GM18526 (cell line): Measurements from ENCODE around the gene FBN3.

Experiments
- POLR2A ChIP-seq: IDR thresholded peaks from 3 replicates; pipeline ENCODE4 v1.6.1; 2011; ENCODE audit not compliant: insufficient read length; ENCODE audit errors: extremely low read depth

The FBN3 gene

GRCh38 chr19:8065875-8066261, 83.5 kb downstream of the FBN3 start:
- TF ChIP-seq POLR2A: no peak

GRCh38 chr19:8064911-8065874, 84.2 kb downstream of the FBN3 start:
- no peak for TF ChIP-seq POLR2A

- TF ChIP-seq POLR2A: no peak
Measured at GRCh38 chr19:8057545-8058270, 91.7 kb downstream of the FBN3 start.

- TF ChIP-seq POLR2A: no peak
Measured at GRCh38 chr19:8056533-8056932, 92.9 kb downstream of the FBN3 start.

GRCh38 chr19:8054169-8054568, 95.2 kb downstream of the FBN3 start:
- TF ChIP-seq POLR2A: no peak

- no peak for TF ChIP-seq POLR2A
Measured at GRCh38 chr19:8052464-8052859, 96.9 kb downstream of the FBN3 start, which contains the start of gene CCL25. TSS of gene CCL25 (plus strand) at chr19:8052760. CDS start at chr19:8053050, 290 bp downstream.

- TF ChIP-seq POLR2A: peak; percentile 62
Measured at GRCh38 chr19:8050274-8051096, 98.9 kb downstream of the FBN3 start.

- no peak for TF ChIP-seq POLR2A
Measured at GRCh38 chr19:8046569-8047165, 102.7 kb downstream of the FBN3 start.

GRCh38 chr19:8045872-8046568, 103.4 kb downstream of the FBN3 start:
- no peak for TF ChIP-seq POLR2A

GRCh38 chr19:8044018-8044417, 105.4 kb downstream of the FBN3 start:
- TF ChIP-seq POLR2A: no peak

- TF ChIP-seq POLR2A: no peak
Measured at GRCh38 chr19:8042900-8043299, 106.5 kb downstream of the FBN3 start.

GRCh38 chr19:8041531-8041931, 107.9 kb downstream of the FBN3 start:
- TF ChIP-seq POLR2A: no peak

- TF ChIP-seq POLR2A: no peak
Measured at GRCh38 chr19:8039231-8039630, 110.2 kb downstream of the FBN3 start.

- no peak for TF ChIP-seq POLR2A
Measured at GRCh38 chr19:8038815-8039214, 110.6 kb downstream of the FBN3 start.
